LNCAP (cell line): ENCODE measurements around the gene GRAMD4.

Source experiments
- CTCF ChIP-seq: fragments of 450-650 bp; IDR thresholded peaks from 2 replicates; pipeline ENCODE4 v1.5.1; 2017; ENCODE audit warnings: mild to moderate bottlenecking

The GRAMD4 gene

GRCh38 chr22:46607483-46608114 is 12.6 kb upstream of the GRAMD4 start:
- no peak for TF ChIP-seq CTCF

- TF ChIP-seq CTCF, result no peak
Observed at GRCh38 chr22:46609175-46609690, 11.0 kb upstream of the GRAMD4 start.

GRCh38 chr22:46609724-46610201 is 10.4 kb upstream of the GRAMD4 start:
- TF ChIP-seq CTCF, result no peak

GRCh38 chr22:46610356-46610755 is 9.8 kb upstream of the GRAMD4 start:
- TF ChIP-seq CTCF, result no peak

- TF ChIP-seq CTCF, result no peak
Observed at GRCh38 chr22:46611189-46611588, 9.0 kb upstream of the GRAMD4 start.

GRCh38 chr22:46612341-46612903 is 7.8 kb upstream of the GRAMD4 start:
- no peak for TF ChIP-seq CTCF

GRCh38 chr22:46612904-46613605 is 7.1 kb upstream of the GRAMD4 start:
- no peak for TF ChIP-seq CTCF
